ENCODE results near the gene HECTD2. TPM values are rescaled to one million over a fixed set of nuclear protein-coding genes. Genes with fewer than 3 reads are reported as not detected.

The HECTD2 gene
- polyA plus RNA-seq, 3 donors, result 0.12 TPM; not detected in 2

GRCh38 chr10:91555455-91555854 is 145.3 kb downstream of the HECTD2 start:
- no peaks in the 10 kb centered on the region for H3K27me3 ChIP-seq (ENCODE audit: control insufficient read depth in 2 of 2, insufficient read depth in 2 of 2, low read length in 2 of 2)
- H2AFZ ChIP-seq (ENCODE audit: insufficient read depth, low read depth, low read length, poor library complexity, severe bottlenecking), result no peak overlapping the region
- no peak overlapping the region for H3K9ac ChIP-seq (ENCODE audit: insufficient read depth, low read length, poor library complexity, severe bottlenecking)
- Mint-ChIP-seq H3K4me1 (no peaks in the 10 kb centered on the region), H3K9me3 (peaks cover 0 to 3% (median 0%) of the 10 kb centered on the region in 7 donors), H3K4me3 (no peak overlapping the region), H3K27ac (no peak overlapping the region), H3K27me3 (ENCODE audit: low read depth in 3 of 3) (peaks cover 0 to 2% (median 1%) of the 10 kb centered on the region in 3 donors), H3K36me3 (no peaks in the 10 kb centered on the region)
- no peak for DNase-seq
- no peak overlapping the region for H3K4me2 ChIP-seq (replicated peaks; ENCODE audit: extremely low read depth, low read length, poor library complexity, severe bottlenecking)
- no peak overlapping the region for H3K27ac ChIP-seq (ENCODE audit: low read depth in 1 of 2, low read length in 2 of 2)
- TF ChIP-seq, protein P1, sequence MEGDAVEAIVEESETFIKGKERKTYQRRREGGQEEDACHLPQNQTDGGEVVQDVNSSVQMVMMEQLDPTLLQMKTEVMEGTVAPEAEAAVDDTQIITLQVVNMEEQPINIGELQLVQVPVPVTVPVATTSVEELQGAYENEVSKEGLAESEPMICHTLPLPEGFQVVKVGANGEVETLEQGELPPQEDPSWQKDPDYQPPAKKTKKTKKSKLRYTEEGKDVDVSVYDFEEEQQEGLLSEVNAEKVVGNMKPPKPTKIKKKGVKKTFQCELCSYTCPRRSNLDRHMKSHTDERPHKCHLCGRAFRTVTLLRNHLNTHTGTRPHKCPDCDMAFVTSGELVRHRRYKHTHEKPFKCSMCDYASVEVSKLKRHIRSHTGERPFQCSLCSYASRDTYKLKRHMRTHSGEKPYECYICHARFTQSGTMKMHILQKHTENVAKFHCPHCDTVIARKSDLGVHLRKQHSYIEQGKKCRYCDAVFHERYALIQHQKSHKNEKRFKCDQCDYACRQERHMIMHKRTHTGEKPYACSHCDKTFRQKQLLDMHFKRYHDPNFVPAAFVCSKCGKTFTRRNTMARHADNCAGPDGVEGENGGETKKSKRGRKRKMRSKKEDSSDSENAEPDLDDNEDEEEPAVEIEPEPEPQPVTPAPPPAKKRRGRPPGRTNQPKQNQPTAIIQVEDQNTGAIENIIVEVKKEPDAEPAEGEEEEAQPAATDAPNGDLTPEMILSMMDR (IDR thresholded peaks at IDR 0.05), result no peak
- H3K4me1 ChIP-seq (ENCODE audit: control insufficient read depth in 1 of 2, insufficient read depth in 2 of 2, low read length in 2 of 2), result no peaks in the 10 kb centered on the region
- H3K79me2 ChIP-seq (ENCODE audit: insufficient read depth, low read length), result no peaks in the 10 kb centered on the region
- H3K36me3 ChIP-seq (replicated peaks in 1 of 2; ENCODE audit: control insufficient read depth in 1 of 2, insufficient read depth in 2 of 2, low read length in 2 of 2), result no peaks in the 10 kb centered on the region
- intact Hi-C loops (cut with micrococcal nuclease), result no loop called here
- H4K20me1 ChIP-seq (ENCODE audit: insufficient read depth, low read length), result no peaks in the 10 kb centered on the region
- no peaks in the 10 kb centered on the region for H3K9me3 ChIP-seq (replicated peaks in 1 of 2; ENCODE audit: control insufficient read depth in 1 of 2, insufficient read depth in 1 of 2, low read length in 2 of 2)
- H3K4me3 ChIP-seq (replicated peaks in 1 of 3; ENCODE audit: low read depth in 2 of 3, low read length in 3 of 3), result no peak overlapping the region

- DNase-seq, result no peak
- Histone ChIP-seq H3K4me1 (ENCODE audit: control insufficient read depth in 1 of 2, insufficient read depth in 2 of 2, low read length in 2 of 2) (no peaks in the 10 kb centered on the region), H3K9ac (ENCODE audit: insufficient read depth, low read length, poor library complexity, severe bottlenecking) (no peak overlapping the region), H3K27me3 (ENCODE audit: control insufficient read depth in 2 of 2, insufficient read depth in 2 of 2, low read length in 2 of 2) (no peaks in the 10 kb centered on the region), H3K79me2 (ENCODE audit: insufficient read depth, low read length) (no peaks in the 10 kb centered on the region), H3K4me2 (replicated peaks; ENCODE audit: extremely low read depth, low read length, poor library complexity, severe bottlenecking) (no peak overlapping the region), H2AFZ (ENCODE audit: insufficient read depth, low read depth, low read length, poor library complexity, severe bottlenecking) (no peak overlapping the region), H3K9me3 (replicated peaks in 1 of 2; ENCODE audit: control insufficient read depth in 1 of 2, insufficient read depth in 1 of 2, low read length in 2 of 2) (peaks cover 3% of the 10 kb centered on the region in 2 donors), H3K4me3 (replicated peaks in 1 of 3; ENCODE audit: low read depth in 2 of 3, low read length in 3 of 3) (no peak overlapping the region), H3K36me3 (replicated peaks in 1 of 2; ENCODE audit: control insufficient read depth in 1 of 2, insufficient read depth in 2 of 2, low read length in 2 of 2) (no peaks in the 10 kb centered on the region), H4K20me1 (ENCODE audit: insufficient read depth, low read length) (no peaks in the 10 kb centered on the region), H3K27ac (ENCODE audit: low read depth in 1 of 2, low read length in 2 of 2) (no peak overlapping the region)
- H3K4me3 Mint-ChIP-seq, result no peak overlapping the region
- no peaks in the 10 kb centered on the region for H3K4me1 Mint-ChIP-seq
- no peak overlapping the region for H3K27ac Mint-ChIP-seq
- H3K9me3 Mint-ChIP-seq, result peaks cover under 1 to 10% (median 3%) of the 10 kb centered on the region in 7 donors
- intact Hi-C loops (cut with micrococcal nuclease), result no loop called here
- TF ChIP-seq, protein P1 (IDR thresholded peaks at IDR 0.05), result no peak
- H3K27me3 Mint-ChIP-seq (ENCODE audit: low read depth in 3 of 3), result peaks cover 0 to 2% (median 2%) of the 10 kb centered on the region in 3 donors
- H3K36me3 Mint-ChIP-seq, result no peaks in the 10 kb centered on the region
- WGBS (ENCODE audit: insufficient coverage), result 90% methylated on average over 4 of the region's 12 CpGs
These were observed 146.8 kb downstream of the HECTD2 start for GRCh38 chr10:91556691-91557566.
